Activated CD4-positive, CD25-positive, alpha-beta regulatory T cell (primary cell): ENCODE results near the gene FOXP4.
A peak's percentile ranks its signal among the peaks of the same experiment; 100 is the strongest.
"Not testable (repeated sequence)": the region's sequence is repeated elsewhere in the genome, so short reads cannot be mapped to it uniquely, and the experiment has no call there.

Source experiments
- DNase-seq, 4 experiments: peaks; one replicate each; lab custom pipeline; 2025; lab: John Stamatoyannopoulos, UW

FOXP4 gene

DNA sequence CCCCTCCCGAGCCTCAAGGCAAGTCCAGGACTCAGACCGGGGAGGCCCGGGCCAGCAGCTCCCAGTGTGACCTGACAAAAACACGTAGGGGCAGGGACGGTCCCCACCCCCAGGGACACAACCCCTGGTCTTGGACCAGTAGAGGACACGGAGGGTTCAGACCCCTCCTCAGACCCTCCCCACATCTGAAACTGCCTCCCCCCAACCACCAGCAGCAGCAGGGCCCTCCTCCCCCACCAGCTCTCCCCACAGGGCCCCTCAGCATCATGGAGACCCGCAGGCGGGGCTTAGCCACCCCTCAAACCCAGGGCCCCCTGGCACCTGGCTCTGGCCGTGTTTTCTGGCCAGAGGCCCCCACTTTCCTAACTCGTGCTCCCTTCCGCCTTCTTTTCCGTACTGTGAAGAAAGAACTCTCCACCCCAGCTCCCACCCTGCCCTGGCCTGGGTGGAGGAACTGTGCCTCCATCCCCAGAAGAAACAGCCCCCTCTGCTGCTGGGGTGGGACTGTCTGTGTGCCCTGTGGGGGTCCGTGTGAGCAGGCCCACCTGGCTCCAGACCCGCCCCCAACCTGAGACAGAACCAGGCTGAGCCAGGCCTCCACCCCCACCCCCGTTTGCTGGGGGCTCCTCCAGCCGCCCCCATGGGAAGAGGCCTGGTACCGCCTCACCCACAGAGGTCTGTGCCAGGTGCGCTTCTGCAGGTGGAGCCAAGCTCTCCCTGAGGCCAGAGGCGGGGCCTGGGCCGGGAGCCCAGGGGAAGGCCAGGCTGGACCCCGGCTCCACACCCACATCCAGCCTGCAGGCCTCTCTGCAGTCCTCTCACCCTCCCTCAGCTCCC, 53.1 kb downstream of the FOXP4 start:
- DNase-seq = no peak

DNA sequence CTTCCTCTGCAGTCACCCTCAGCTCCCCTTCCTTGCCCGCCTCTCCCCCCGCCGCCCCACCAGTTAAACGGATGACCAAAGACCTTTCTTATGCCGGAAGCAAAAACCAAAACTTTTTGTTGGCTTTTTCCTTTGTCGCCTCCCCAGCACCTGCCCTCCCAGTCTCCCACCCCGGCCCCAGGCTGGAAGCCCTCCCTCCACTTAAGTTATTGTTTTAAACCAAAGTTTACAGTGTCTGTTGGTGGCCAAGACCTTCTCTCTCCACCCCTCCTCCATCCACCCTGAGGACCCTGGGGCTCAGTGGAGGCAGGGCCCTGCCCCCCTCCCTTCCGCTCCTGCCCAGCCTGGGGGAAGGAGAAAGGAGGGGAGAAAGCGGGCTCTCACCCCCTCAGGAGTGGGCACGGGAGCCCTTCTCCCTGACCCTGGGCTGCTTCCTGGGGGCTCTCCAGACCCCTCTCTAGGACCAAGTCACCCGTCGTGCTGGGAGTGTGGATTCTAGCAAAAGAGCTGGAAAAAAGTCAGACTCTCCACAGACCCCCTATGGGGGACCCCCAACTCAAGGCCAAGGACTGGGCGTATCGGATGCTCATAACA, 53.8 kb downstream of the FOXP4 start:
- no peak for DNase-seq

DNA sequence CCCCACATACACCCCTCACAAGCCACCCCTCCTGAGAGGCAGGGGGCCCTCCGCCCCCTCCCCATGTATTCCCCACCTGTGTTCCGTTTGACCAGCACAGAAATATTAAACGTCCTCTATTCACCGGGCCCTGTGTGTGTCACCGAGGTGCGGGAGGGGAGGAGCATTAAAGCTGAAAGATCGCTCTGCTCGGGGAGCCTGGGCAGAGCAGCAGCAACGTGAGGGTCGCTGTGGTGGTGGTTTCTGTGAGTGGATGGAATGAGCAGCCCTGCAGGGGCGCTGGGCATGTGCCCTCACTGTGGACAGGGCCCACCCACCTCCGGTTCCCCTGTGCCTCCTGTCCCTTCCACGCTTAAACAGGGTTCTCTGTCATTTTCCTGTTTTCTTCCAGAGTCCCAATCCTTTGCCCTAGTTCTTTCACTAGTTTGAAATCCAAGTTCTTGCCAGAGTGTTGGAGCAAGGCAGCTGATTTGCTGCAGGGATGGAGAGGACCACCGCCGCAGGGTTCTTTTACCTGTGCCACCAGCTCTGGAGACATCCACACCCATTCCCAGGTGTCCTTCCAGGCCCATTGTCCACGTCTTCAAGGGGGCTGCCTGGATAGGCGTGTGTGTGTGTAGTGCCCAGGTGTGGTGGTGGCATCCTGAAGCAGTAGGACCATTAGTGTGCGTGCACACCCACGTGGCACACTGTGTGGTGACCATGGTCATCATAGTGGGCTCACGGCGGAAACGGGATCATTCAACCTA, 54.5 kb downstream of the FOXP4 start:
- no peak for DNase-seq

GRCh38 chr6:41601248-41601549, 55.0 kb downstream of the FOXP4 start:
- DNase-seq = no peak

DNA sequence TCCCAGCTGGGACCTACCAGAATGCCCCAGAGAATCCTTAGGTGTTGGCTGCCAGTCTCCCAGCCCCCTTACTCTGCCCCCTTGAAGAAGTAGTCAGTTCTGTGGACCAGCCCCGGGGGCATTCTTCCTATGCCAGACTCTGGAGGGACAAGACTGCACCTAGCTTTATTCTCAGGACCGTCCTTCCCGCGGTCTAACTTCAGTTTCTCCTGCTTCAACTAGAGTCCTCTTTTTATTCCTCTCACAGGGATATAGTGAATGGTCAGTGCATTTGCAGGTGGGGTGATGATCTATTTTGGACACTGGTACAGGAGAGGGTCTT, 56.2 kb downstream of the FOXP4 start:
- DNase-seq = no peak

DNA sequence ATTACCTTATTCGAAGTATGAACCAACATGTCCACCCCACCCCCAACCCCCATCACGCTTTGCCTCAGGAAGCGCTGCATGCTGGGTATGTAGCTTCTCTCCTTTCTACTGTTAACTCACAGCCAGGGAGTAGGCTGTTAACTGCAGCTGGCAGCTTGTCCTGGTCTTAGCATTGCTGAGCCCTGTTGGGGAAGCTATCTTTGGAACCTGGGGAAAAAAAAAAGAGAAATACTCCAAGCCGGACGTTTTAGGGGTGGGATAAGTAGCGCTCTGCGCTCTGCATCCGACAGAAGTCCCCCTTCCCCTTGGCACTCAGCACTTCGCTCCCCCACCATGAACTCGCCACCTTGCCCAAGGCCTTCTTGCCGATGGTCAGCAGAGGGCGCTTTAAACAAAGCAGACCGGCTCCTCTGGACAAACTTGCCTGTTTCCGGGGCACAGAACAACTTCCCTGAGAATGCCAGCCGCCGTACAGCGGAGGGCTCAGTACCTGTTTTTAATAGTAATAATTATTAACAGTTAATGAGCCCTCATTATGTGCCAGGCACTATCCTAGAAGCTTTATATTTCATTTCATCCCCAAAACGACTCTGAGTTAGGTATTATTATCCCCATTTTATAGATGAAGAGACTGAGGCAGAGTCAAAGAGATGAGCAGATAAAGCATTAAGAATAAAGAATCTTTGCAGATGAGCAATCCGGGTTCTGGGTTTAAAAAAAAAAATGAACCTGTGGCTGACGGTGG, 56.9 kb downstream of the FOXP4 start:
- DNase-seq = peak; percentile 41 to 63 (median 50)

GRCh38 chr6:41604006-41604405, 57.8 kb downstream of the FOXP4 start:
- DNase-seq = no peak

- DNase-seq = no peak
Measured at GRCh38 chr6:41605649-41606048, 59.5 kb downstream of the FOXP4 start.

DNA sequence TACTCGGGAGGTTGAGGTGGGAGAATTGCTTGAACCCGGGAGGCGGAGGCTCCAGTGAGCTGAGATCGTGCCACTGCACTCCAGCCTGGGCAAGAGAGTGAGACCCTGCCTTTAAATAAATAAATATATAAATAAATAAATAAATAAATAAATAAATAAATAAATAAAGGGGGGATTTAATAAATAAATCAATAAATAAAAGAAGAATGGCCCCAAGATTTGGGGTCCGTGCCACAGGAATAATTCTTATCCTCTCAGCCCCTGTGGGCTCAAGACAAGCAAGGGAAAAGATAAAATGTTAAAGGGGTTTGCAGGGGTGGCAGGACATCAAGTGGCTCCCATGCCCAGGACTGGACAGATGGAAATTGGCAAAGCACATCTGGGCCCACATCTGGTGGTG, 60.9 kb downstream of the FOXP4 start:
- no peak for DNase-seq

GRCh38 chr6:41607736-41608135, 61.6 kb downstream of the FOXP4 start:
- DNase-seq = no peak

GRCh38 chr6:41608443-41609151, 62.4 kb downstream of the FOXP4 start:
- no peak for DNase-seq

DNA sequence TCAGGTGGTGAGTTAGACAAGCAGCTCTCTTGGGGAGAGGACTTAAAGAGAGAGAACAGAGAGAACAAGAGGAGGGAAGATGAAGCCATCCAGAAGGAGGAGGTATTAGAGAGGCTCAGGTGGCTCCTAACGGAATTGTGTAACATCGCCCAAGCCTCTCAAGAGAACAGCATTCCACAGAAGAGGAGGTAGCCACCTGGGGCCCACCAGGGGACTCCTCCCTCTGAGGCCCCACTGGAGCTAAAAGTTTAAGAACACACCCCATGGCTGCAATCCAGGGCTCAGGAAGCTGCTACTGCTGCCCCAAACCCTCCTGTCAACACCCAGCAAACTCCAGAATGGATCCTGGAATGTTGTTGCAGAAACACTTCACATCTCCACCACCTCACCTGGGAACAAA, 68.5 kb downstream of the FOXP4 start:
- no peak for DNase-seq

DNA sequence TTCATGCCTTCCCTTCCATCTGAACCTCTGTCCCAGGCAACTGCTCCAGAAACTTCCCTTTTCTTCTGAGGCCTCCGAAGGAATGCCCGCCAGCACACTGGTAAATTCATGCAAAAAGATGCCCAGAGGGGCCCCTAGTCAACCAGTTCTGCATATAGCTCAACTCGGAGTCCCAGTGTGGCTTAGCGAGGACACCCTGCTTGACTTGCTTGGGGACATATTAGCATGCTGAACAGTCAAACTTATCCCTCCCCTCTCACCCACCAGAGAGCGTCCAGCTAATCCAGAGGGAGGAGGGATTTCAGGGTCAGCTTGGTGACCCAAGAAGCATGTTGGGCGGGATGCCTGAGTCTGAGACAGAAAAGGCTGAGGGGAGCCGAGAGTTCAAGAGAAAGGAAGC, 69.1 kb downstream of the FOXP4 start:
- DNase-seq = no peak

DNA sequence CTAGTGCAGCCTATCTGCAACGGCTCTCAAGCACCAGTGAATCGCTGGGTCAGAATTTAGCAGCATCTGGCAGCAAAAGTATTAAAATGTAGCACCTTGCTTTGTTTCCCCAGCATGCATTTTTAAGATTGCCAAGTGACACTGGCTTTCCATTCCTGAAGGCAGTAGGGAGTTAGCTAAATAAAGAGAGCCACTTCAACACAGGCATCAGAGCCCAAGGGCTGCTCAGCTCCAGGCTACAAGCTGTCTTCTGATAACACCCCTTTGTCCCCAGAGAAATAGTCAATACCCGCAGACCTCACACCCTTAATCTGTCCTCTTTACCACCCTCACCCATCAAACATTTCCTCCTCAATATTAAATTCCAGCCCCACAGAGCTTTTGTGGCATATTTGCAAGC, 72.4 kb downstream of the FOXP4 start:
- no peak for DNase-seq

- DNase-seq = not testable (repeated sequence)
Measured at GRCh38 chr6:41619193-41619592, 73.0 kb downstream of the FOXP4 start.

GRCh38 chr6:41621367-41621766, 75.2 kb downstream of the FOXP4 start:
- DNase-seq = no peak

GRCh38 chr6:41621802-41622201, 75.6 kb downstream of the FOXP4 start:
- no peak for DNase-seq

- DNase-seq = no peak
Measured at GRCh38 chr6:41622206-41622988, 76.2 kb downstream of the FOXP4 start.

DNA sequence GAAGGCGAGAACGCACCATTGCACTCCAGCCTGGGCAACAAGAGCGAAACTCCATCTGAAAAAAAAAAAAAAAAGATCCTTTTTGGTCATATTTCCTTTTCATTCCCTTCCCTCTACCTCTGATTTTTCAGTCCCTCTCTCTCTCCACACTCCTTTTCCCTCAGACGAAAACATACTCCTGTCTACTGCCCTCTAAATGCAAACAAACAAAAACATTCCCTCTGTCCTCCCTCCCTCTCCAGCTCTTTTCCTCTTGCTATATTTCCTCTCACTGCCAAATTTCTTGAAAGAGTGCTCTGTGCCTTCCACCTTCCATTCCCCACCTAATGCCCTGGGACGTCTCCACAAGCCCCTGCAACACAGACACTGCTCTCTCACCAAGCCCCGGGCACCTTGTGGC, 77.1 kb downstream of the FOXP4 start:
- no peak for DNase-seq

DNA sequence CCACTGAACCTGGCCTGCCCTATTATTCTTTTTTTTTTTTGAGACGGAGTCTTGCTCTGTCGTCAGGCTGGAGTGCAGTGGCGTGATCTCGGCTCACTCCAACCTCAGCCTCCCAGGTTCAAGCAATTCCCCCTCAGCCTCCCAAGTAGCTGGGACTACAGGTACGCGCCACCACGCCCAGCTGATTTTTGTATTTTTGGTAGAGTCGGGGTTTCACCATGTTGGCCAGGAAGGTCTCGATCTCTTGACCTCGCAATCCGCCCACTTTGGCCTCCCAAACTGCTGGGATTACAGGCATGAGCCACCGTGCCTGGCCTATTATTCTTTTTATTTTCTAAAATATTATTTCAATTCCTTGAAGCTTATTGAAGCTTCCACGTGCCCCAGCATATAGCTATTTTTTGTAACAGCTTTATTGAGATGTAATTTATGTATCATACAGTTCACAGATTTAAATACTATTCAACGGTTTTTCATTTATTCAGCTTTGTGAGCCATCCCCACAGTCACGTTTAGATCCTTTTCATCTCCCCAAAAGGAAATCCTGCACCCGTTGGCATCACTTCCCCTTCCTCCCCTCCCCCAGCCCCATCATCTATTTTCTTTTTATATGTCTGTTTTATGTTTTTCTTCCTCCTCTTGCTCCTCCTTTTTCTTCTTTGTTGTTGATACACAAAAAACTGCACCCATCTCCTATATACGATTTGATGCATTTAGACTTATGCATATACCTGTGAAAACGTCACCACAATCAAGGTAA, 78.6 kb downstream of the FOXP4 start:
- DNase-seq = no peak

DNA sequence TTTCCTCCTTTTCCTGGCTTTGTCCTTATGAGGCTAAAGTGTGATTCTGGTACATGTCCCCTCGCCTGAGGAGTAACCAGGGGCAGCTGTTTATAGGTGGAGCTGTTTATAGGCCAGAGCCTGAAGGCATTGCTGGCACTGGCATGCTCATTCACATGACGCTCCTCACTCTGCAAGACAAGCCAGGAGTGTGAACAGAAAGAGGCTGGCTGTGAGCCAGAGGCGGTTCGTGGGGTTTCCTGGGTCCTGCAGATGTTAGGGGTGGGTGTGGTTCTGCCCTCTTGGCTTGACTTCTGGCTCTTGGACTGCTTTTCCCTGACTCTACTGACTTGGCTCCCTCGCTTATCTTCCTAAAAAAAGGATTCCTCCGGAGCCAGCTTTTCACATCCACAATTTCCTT, 79.3 kb downstream of the FOXP4 start:
- DNase-seq = no peak
